NCI-H524 (cell line): ENCODE results near the gene HSPBP1.
A peak's percentile ranks its signal among the peaks of the same experiment; 100 is the strongest.

Experiments
- DNase-seq, 2 experiments: peaks; one replicate each; lab custom pipeline; 2025; lab: John Stamatoyannopoulos, UW

HSPBP1 gene, protein sequence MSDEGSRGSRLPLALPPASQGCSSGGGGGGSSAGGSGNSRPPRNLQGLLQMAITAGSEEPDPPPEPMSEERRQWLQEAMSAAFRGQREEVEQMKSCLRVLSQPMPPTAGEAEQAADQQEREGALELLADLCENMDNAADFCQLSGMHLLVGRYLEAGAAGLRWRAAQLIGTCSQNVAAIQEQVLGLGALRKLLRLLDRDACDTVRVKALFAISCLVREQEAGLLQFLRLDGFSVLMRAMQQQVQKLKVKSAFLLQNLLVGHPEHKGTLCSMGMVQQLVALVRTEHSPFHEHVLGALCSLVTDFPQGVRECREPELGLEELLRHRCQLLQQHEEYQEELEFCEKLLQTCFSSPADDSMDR

DNA sequence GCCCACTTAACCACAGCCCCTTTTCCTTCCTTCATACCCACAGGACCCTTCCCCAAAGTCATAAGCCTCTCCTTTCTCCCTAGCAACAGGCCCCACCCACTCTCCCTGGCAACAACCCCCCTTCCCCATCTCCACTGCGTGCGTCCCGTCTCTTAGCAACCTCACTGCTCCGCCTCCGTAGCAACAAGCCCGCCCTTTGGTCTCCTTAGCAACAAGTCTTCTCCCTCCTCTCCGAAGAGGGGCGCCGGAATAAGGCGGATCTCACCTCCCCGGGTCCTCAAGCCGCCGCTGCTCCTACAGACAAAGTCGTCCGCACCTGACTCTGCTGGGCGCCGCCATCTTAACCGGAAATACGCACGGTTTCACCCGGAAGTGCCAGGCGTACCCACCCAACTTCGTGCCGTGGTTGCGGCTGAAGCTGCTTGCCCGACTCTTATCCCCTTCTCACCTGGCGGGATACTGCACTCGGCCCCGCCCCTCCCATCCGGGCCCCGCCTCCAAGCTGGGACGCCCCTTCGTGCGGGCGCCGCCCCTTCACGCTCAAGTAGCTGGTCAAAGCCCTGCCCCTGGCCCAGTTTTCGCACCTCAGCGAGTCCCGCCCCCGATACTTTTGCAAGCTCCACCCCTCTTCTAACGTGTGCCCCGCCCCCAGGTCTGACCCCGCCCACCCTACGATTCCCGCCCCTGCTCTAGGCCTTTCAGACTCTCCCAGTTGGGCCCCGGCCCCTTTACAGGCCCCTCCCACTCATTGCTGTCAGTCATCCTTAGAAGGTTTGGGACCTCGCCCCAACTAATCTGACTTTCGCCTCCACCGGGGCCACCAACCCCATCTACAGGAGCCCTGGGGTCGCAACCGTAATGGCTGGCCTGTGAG, at the start of gene HSPBP1:
HSPBP1 (minus strand) TSS at position 341 of the 874 bp plus-strand sequence. CDS start 502 bp downstream, outside the sequence.
- peak; percentile 97 to 98 for DNase-seq

DNA sequence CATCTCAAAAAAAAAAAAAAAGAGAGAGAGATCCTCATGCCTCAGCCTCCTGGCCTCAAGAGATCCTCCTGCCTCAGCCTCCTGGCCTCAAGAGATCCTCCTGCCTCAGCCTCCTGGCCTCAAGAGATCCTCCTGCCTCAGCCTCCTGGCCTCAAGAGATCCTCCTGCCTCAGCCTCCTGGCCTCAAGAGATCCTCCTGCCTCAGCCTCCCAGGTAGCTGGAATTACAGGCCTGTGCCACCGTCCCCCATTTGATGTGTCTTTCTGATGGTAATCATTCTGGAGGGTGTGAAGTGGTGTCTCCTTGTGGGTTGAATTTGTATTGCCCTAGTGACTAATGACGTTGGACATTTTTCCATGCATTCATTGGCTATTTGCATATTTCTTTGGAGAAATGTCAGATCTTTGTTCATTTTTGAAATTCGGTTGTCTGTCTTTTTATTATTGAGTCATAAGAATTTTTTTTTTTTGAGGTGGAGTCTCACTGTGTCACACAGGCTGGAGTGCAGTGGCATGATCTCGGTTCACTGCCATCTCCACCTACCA, 48.9 kb upstream of the HSPBP1 start:
- DNase-seq: peak in 1 of 2 experiments; percentile 41

DNA sequence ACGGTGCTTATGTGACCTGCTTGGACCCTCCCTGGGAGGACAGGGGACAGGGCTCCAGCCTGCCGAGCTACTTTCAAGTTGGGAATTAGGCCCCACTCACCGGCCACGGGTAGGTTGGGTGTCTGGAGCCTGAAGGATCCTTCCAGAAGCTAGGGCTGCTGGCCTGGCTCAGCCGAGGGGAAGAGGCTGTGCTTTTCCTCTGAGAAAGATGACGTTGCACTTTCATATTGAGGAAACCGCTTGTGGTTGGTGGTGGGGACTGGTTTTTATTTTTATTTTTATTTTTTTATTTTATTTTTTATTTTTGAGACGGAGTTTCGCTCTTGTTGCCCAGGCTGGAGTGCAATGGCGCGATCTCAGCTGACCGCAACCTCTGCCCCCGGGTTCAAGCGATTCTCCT, 45.3 kb upstream of the HSPBP1 start, which contains the start of gene TMEM150B:
TMEM150B (minus strand) TSS at position 170 of the 400 bp plus-strand sequence. CDS start 4,305 bp downstream, outside the sequence.
- no peak for DNase-seq

DNA sequence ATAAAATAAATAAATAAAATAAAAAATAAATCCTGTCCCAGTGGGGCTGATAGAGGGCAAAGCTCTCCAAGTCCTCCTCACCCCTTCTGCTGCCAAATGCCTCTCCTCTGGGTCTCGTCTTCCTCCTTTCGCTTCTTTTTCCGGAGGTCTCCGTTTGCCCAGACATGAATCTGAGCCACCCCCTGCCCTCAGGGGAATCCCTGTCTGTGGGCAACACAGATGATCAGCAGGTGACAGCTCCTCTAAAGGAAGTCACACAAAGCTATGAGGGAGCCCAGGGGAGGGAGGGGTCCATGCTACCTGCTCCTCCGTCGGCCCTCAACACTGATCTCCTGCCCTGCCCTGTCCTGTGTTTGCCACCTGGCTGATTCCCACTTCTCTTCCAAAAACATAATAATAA, 44.8 kb upstream of the HSPBP1 start:
- DNase-seq: no peak

DNA sequence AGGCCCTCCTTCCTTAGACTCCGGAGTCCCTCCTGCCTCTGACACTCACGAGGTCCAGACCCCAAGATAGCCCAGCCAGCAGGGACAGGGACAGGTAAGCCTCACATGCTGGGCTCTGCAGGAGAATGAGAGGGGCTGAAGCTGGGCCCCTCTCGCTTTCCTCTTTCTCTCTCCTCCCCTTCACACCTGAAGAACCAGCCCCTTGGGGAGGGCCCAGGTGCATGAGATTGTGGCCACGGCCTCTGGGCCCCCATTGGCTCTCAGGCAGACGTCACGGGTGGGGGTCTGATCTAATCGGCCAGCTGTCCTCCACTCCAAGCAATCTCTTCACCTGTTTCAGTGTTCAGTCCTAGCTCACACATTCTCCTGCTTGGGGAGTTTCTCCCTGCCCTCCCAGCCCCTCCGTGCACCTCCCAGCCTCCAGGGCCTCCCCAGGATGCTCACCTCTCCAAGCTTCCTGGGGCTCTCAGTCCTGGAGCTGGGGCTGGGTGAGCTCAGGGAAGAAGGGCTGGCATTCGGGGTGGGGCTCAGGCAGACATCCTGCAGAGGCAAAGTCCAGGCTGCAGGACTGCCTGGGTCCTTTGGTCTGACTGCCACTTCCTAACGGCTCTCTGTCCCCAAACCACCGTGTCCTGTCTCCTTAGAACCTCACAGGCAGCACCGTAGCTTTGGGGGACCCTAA, 42.4 kb upstream of the HSPBP1 start:
- DNase-seq: no peak

DNA sequence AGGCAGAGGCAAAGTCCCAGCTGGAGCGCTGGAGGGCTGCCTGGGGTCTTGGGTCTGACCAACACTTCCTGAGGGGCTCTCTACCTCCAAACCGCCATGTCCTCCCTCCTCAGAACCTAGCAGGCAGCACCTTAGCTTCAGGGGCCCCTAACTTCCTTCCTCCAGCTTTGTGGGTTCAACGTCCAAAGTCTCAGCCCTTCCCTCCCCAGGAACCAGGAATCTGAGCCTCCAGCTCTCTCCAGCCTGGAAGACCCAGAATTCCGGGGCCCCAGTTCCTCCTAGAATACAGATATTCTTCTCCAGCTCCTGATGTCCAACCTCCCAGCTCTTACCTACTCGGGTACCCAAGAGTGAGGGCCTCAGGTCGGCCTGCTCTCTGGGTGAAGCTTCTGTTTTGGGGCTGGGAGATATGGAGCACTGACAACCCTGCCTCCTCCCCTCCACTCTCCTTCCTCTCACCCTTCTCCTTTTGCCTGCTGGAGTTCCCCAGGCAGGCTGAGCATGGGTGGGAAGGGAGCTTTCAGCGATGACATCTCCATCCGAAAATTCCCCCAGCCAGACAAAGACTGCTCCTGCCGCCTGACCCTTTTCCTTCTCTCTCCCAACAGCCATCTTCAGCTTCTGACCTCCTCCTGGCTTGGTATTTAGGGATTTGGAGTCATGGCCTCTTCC, 41.7 kb upstream of the HSPBP1 start:
- no peak for DNase-seq

DNA sequence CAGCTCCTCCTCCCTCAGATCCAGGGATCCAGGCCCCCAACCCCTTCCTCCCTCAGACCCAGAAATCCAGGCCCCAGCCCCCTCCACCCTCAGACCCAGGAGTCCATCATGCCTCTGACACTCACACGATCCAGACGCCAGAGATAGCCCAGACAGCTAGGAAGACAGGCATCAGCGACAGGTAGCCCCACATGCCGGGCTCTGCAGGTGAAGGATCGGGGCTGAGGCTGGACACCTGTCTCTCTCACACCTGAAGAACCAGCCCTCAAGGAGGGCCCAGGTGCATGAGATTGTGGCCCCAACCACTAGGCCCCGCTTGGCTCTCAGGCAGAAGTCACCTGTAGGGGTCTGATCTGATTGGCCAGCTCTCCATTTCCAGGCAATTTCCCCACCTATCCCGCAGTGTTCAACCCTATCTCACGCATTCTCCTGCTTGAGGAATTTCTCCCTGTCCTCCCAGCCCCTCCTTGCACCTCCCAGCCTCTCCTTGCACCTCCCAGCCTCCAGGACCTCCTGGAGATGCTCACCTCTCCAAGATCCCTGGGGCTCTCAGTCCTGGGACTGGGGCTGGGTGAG, 41.0 kb upstream of the HSPBP1 start:
- no peak for DNase-seq

DNA sequence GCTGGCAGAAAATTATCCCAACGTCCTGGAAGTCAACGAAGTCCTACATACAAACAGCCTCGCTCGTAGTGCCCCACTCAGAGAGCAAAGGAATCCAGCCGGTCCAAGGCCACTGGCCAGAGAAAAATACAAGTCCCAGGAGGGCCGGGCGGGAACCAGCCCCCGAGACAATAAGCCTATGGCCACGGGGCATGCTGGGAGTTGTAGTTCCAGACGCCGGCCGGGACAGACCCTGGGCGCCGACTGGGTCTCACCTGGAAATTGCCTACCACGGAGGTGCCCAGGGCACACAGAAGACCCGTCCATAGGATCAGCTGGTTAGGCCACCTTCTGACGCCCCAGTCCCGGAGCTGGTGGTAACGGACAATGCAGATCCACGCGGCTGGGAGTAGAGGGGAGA, 39.9 kb upstream of the HSPBP1 start:
- peak; percentile 12 to 26 for DNase-seq

DNA sequence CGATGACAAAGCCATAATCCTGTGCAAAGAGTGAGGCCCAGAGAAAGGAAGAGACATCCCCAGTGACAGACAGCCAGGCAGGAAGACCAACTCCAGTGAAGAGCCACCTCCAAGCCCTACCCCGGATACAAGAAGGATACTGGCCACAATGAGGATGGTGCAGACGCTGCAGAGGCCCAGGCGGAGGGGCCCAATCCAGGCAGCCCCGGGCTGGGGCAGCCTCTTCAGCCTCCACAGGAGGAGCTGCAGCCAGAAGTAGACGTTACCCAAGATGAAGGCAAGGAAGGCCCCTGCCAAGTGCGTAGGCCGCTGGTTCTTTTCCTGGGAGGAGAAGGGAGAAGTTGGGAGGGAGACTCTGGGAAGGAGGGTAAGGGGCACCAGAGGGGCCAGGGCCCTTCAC, 36.7 kb upstream of the HSPBP1 start:
- DNase-seq: no peak

DNA sequence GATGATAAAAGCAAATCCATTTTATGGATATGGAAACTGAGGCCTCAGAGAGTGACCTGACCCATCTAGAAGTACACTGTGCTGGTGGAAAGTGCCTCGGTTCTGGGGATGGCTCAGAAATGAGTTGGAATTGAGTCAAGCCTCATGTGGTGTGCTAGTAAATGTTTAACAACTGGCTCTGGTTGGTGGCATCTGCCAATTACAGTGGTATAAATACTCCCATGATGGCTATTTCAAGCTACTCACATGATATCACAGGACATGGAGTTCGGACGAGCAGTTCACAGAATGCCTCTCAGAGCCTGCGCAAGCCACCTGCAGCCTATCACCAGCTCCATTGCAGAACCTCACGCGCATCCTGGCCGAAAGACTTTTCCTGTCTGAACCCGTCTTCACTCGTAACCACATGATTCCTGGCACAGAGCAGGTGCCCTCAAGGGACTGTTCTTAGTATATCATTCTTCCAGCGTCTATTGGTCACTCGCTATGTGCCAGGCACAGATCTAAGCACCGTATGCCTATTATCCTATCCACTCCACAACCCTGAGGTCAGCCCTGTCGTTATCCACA, 36.1 kb upstream of the HSPBP1 start:
- no peak for DNase-seq

DNA sequence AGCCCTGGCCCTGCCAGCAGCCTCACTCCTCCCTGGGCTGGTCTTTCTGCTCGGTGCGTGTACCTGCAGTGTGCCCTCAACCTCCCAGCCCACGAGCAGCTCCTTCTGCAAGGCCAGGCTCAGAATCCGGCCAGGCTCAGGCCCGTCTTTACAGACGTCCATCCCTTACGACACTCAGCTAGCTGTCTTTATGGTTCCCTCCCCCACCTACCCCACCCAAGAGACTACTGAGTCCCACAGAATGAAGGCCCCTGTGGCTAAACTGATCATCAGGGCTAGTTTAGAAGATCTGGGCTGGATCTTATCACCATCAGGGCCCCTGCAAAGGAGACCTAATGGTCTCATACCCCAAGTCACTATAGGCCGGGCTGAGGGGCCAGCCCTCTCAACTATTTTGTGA, 34.5 kb upstream of the HSPBP1 start:
- DNase-seq: no peak

DNA sequence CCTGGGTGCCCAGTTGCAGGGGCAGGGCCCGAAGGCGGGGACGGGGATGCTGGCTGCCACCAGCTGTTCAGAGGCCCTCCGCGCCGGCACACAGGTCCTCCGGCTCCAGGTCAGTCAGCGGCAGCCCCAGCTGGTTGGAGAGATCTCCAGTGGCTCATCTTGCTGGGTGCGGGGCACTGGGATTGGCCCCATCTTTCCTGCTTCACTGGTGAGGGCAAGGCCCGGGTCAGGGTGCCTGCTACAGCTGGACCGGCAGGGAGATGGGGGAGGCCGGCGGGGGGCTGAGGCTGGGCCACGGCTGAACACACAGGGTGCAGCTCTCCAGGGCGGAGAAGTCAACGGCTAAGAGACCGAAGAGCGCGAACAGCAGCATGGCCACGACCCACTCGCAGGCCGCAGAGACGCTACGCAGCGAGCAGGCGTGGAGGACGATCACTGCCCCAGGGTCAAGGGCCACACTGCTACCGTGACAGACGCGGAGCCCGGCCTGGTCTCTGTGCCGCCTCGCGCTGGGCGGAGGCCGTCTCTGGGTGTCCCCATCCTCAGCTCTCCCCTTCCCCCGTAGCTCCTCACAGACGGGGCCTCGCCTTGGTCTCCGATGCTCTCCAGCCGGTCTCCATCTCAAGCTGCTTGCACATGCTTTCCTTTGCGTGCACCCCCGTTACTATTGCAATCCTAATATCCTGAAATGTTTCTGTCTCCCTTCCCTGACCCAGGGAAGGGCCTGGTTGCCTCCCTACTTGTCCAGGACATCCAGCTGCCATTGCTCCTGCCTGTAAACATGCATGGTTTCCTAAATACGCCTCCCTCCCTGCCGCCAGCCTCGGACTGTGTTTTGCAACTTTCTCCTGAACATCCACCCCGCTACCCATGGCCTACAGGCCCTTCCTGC, 33.0 kb upstream of the HSPBP1 start:
- DNase-seq: no peak

DNA sequence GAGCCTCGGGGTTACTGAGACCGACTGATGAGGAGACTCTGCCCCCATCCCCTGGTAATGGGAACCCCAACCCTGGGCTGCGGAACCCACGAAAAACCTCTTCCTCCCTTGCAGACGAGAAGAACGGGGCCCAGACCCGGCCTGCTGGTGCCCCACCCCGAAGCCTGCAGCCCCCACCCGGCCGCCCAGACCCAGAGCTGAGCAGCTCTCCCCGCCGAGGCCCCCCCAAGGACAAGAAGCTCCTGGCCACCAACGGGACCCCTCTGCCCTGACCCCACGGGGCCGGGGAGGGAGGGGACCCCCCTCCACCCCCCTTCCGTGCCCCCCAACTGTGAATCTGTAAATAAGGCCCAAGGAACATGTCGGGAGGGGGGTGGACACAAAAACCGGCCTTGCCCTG, 31.9 kb upstream of the HSPBP1 start:
- DNase-seq: no peak

DNA sequence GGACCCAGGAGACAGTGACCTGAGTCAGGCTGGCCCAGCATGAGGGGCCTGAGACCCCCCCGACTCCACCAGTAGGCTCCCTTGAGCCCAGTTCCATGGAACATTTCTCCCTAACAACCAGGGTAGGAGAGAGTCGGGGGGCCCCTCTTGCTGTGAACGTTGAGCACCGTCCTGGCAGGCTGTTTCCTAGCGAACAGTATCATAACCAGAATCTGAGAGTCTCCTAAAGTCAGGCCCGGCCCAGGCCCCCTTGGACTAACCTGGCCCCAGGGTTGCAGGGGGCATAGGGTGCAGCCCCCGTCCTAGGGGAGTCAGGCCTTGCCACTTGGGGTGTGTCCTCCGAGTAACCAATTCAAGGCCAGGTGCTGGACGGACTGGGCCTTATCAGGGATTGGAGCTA, 31.5 kb upstream of the HSPBP1 start:
- DNase-seq: no peak

DNA sequence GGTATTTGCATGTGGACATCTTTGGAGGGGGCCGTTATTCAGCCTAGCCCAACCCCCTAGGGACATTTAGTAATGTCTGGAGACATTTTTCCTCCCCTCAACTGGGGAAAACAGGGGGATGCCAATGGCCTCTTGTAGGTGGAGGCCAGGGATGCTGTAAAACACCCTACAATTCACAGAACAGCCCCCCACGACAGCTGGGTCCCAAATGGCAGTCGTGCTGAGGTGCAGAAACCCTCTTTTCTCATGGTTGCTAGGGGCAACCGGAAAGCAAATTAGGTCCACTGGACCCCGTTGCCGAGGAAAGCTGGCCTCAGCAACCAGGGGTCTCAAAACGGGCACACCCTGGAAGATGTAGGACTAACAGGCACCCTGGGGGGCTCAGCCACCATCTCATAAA, 30.6 kb upstream of the HSPBP1 start:
- no peak for DNase-seq

DNA sequence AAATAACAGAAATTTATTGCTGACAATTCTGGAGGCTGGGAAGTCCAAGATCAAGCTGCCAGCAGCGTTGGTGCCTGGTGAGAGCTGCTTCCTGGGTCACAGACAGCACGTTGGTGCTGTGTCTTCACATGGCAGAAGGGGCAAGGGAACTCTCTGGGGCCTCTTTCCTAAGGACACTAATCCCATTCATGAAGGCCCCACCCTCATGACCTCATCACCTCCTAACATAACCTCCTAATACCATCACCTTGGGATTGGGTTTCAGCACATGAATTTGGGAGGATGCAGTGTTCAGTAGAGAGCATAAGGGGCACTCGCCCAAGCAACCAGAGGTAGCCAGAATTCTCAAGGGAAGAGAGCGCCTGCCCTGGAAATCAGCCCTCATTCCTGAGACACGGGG, 29.5 kb upstream of the HSPBP1 start:
- DNase-seq: no peak

DNA sequence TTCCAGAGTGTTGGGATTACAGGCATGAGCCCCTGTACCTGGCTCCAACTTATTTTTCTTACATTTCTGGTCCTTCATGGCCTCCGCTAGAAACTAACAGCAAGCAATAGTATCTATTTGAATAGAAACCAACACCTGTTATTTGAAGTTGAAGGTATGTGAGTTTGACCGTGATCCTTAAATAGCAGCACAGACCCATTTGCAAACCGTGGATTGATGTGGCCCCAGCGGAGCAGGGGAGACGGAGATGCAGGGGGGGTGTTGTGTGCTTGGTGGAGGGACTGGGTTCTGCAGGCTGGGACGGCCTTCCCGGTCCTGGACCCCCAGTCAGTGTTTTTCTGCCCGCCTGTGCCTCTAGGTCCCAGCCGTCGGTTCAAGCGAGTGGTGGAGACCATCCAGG, 28.4 kb upstream of the HSPBP1 start:
- DNase-seq: no peak

DNA sequence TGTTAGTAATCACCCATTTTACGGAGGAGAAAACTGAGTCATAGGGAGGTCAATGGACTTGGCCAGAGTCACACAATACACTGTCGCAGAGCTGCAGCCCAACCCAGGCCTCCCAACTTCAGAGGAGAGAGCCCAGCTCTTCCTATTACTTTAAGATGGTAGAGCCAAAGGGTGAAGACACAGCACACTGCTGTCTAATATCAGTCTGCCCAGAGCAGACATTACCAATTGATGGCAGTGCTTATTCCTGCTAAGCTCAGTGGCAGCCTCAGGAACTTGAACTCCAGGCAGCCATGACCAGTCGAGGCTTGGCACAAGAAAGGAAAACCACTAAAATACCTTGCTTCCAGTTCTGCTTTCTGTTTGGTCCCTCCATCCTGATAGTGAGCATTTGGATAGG, 26.8 kb upstream of the HSPBP1 start:
- DNase-seq: no peak

DNA sequence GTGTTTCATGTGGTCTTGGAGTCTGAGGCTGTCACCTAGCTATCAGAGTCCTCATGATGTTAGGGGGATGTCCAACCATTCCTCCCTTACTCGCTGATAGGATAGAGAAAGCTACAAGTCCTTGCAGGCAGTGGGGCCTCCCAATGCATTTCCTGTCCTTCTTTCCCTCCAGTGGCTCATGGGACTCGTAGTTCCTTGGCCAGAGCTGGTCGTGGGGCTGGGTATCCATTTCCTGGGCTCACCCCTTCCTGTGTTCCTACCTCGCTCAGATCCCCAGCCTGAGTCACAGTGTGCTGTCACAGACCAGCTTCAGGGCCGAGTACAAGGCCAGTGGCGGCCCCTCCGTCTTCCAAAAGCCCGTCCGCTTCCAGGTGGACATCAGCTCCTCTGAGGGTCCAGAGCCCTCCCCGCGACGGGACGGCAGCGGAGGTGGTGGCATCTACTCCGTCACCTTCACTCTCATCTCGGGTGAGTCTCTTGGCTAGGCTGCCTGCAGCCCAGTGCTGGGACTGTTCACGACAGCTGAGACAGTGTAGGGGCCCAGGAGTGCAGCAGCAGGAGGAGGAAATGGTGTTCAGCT, 26.2 kb upstream of the HSPBP1 start:
- DNase-seq: no peak
